Measurements from ENCODE around the gene ALPP. TPM values are rescaled to one million over a fixed set of nuclear protein-coding genes. Genes with fewer than 3 reads are reported as not detected.
"Not testable (repeated sequence)": the region's sequence is repeated elsewhere in the genome, so short reads cannot be mapped to it uniquely, and the experiment has no call there.

ALPP gene
- total RNA-seq, 1 donor from 2014 or later, result not detected

DNA sequence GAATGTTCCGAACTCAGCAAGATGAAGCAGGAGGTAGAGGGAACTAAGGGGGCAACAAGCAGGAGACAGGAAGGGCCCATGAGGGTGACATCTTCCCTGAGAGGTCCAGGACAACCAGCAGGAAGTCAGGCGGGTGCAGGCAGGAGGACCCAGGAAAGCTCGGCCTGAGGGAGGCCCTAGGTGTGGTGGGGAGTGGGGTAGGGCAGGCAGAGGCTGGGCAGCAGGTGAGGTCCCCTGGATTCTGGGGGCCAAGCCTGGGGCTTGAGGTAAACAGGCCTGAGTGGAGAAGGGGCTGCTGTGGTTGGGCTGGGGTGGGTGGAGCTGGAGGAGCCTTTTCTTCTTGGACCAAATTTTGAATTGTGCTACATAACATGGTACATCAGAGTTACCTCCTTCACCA is 24.0 kb downstream of the ALPP start:
- H3K4me3 Mint-ChIP-seq, result no peak overlapping the region
- H3K27ac Mint-ChIP-seq (ENCODE audit: unreplicated experiment), result peak overlapping the region; percentile 22
- H3K4me1 Mint-ChIP-seq, result no peaks in the 10 kb centered on the region
- DNase-seq (ENCODE audit: low read depth, low spot score), result no peak
- no peak for TF ChIP-seq CTCF (conservative IDR thresholded peaks at IDR 0.05)
- H3K27me3 Mint-ChIP-seq (ENCODE audit: low read depth), result peaks cover 12% of the 10 kb centered on the region
- H3K36me3 Mint-ChIP-seq (ENCODE audit: low read depth), result no peaks in the 10 kb centered on the region
- H3K9me3 Mint-ChIP-seq, result no peaks in the 10 kb centered on the region

DNA sequence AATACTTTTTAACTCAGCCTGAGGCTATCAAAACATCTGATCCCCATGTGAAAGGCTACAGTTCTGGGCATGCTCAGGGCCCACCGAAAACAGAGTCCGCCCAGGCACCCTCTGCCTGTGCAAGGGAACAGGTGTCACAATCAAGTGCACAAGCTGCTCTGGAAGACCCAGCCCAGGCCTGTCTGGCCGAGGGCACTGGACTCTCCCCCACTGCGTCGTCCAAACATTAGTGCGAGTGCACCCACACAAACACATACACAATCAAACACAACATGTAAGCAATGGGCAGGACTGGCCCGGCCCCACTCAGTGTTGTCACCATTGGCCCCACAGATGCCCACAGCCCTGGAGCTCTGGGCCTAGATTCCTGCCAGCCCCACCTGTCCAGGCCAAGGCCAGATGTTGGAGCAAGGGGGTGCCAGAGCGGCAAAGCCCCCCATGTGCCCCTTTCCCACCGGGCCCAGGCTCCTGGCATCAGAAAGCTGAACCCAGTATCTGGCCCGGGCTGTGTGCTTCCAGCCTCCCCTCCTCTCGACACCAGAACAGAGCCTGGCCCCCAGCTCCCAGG is 27.5 kb downstream of the ALPP start:
- no peaks in the 10 kb centered on the region for H3K4me1 Mint-ChIP-seq
- H3K36me3 Mint-ChIP-seq (ENCODE audit: low read depth), result no peaks in the 10 kb centered on the region
- no peak for DNase-seq (ENCODE audit: low read depth, low spot score)
- H3K9me3 Mint-ChIP-seq, result no peaks in the 10 kb centered on the region
- TF ChIP-seq CTCF (conservative IDR thresholded peaks at IDR 0.05), result no peak
- H3K27me3 Mint-ChIP-seq (ENCODE audit: low read depth), result peaks cover 10% of the 10 kb centered on the region
- no peak overlapping the region for H3K4me3 Mint-ChIP-seq
- no peak overlapping the region for H3K27ac Mint-ChIP-seq (ENCODE audit: unreplicated experiment)

- H3K27ac Mint-ChIP-seq (ENCODE audit: unreplicated experiment), result no peak within 1 kb of the TSS
- H3K4me1 Mint-ChIP-seq, result no peaks in the 10 kb centered on the region
These were observed 28.2 kb downstream of the ALPP start, which contains the start of gene ALPG for GRCh38 chr2:232406556-232407310. Gene ALPG (plus strand): TSS chr2:232406844. CDS start chr2:232406895, 51 bp downstream.

DNA sequence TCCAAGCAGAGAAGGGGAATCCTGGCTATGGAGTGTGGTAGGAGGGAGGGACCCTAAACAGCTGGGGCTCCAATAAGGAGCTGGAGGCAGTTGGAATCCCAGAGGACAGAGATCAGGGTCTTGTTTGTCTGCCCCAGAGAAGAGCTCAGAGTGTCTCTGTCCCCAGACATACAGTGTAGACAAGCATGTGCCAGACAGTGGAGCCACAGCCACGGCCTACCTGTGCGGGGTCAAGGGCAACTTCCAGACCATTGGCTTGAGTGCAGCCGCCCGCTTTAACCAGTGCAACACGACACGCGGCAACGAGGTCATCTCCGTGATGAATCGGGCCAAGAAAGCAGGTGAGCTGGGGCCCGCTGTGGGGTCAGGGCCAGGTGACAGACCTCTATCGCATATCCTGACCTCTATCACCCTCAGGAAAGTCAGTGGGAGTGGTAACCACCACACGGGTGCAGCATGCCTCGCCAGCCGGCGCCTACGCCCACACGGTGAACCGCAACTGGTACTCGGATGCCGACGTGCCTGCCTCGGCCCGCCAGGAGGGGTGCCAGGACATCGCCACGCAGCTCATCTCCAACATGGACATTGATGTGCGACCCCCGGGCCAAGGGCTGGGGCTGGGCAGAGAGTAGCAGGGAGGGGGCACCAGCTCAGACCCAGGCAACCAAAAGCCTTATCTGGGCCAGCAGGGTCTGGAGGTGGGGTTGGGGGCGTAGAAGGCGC is 29.0 kb downstream of the ALPP start:
- H3K4me3 Mint-ChIP-seq, result not testable (repeated sequence)

More at GRCh38 chr2:232406556-232407310, 28.2 kb downstream of the ALPP start, which contains the start of gene ALPG:
- Mint-ChIP-seq H3K36me3 (ENCODE audit: low read depth) (no peaks in the 10 kb centered on the region), H3K4me3 (no peak within 1 kb of the TSS), H3K9me3 (no peaks in the 10 kb centered on the region), H3K27me3 (ENCODE audit: low read depth) (peaks cover 15% of the 10 kb centered on the region)
- DNase-seq (ENCODE audit: low read depth, low spot score), result no peak
- TF ChIP-seq CTCF (conservative IDR thresholded peaks at IDR 0.05), result no peak

GRCh38 chr2:232408269-232408668 is 29.7 kb downstream of the ALPP start:
- H3K36me3 Mint-ChIP-seq (ENCODE audit: low read depth); H3K4me3 Mint-ChIP-seq; H3K9me3 Mint-ChIP-seq; H3K4me1 Mint-ChIP-seq; DNase-seq (ENCODE audit: low read depth, low spot score); H3K27ac Mint-ChIP-seq (ENCODE audit: unreplicated experiment): not testable (repeated sequence)
- H3K27me3 Mint-ChIP-seq (ENCODE audit: low read depth), result peaks cover 27% of the 10 kb centered on the region

More for the DNA sequence above, 29.0 kb downstream of the ALPP start:
- H3K27me3 Mint-ChIP-seq (ENCODE audit: low read depth), result peaks cover 21% of the 10 kb centered on the region
- not testable (repeated sequence) for H3K27ac Mint-ChIP-seq (ENCODE audit: unreplicated experiment); DNase-seq (ENCODE audit: low read depth, low spot score); H3K4me1 Mint-ChIP-seq; H3K9me3 Mint-ChIP-seq; H3K36me3 Mint-ChIP-seq (ENCODE audit: low read depth)

DNA sequence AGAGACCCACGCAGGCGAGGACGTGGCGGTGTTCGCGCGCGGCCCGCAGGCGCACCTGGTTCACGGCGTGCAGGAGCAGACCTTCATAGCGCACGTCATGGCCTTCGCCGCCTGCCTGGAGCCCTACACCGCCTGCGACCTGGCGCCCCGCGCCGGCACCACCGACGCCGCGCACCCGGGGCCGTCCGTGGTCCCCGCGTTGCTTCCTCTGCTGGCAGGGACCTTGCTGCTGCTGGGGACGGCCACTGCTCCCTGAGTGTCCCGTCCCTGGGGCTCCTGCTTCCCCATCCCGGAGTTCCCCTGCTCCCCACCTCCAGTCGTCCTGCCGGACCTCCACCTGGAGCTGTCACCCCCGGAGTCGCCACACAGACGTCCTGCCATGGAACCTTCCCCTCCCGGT is 31.1 kb downstream of the ALPP start:
- DNase-seq (ENCODE audit: low read depth, low spot score); H3K36me3 Mint-ChIP-seq (ENCODE audit: low read depth); H3K27ac Mint-ChIP-seq (ENCODE audit: unreplicated experiment); H3K4me3 Mint-ChIP-seq; H3K9me3 Mint-ChIP-seq; H3K4me1 Mint-ChIP-seq: not testable (repeated sequence)
- H3K27me3 Mint-ChIP-seq (ENCODE audit: low read depth), result peaks cover 36% of the 10 kb centered on the region
